HG02678 (cell line): ENCODE data around the gene PLXNA4.
"Not testable (repeated sequence)": the region's sequence is repeated elsewhere in the genome, so short reads cannot be mapped to it uniquely, and the experiment has no call there.

Source experiments
- ATAC-seq: cut with Tn5 transposase; IDR thresholded peaks from one replicate; pipeline ENCODE4 v1.9.1; 2021; ENCODE audit warnings: mild to moderate bottlenecking, moderate library complexity; ENCODE audit not compliant: unreplicated experiment

Gene PLXNA4

GRCh38 chr7:132397070-132397469, 179.2 kb downstream of the PLXNA4 start:
- ATAC-seq = no peak

- no peak for ATAC-seq
Observed at GRCh38 chr7:132395361-132395760, 180.9 kb downstream of the PLXNA4 start.

GRCh38 chr7:132394283-132395198, 181.7 kb downstream of the PLXNA4 start:
- ATAC-seq = no peak

GRCh38 chr7:132393789-132394261, 182.4 kb downstream of the PLXNA4 start:
- ATAC-seq = no peak

GRCh38 chr7:132392713-132393112, 183.6 kb downstream of the PLXNA4 start:
- no peak for ATAC-seq

GRCh38 chr7:132390705-132391104, 185.6 kb downstream of the PLXNA4 start:
- ATAC-seq = no peak

GRCh38 chr7:132390049-132390448, 186.2 kb downstream of the PLXNA4 start:
- ATAC-seq = not testable (repeated sequence)

GRCh38 chr7:132388688-132389087, 187.6 kb downstream of the PLXNA4 start:
- ATAC-seq = no peak

GRCh38 chr7:132387596-132387995, 188.7 kb downstream of the PLXNA4 start:
- ATAC-seq = no peak

- no peak for ATAC-seq
Observed at GRCh38 chr7:132386201-132386681, 190.0 kb downstream of the PLXNA4 start.

GRCh38 chr7:132383962-132384361, 192.3 kb downstream of the PLXNA4 start:
- no peak for ATAC-seq

GRCh38 chr7:132381742-132382472, 194.4 kb downstream of the PLXNA4 start:
- ATAC-seq = no peak

GRCh38 chr7:132380059-132380458, 196.2 kb downstream of the PLXNA4 start:
- no peak for ATAC-seq

- no peak for ATAC-seq
Observed at GRCh38 chr7:132379292-132379691, 197.0 kb downstream of the PLXNA4 start.

GRCh38 chr7:132377703-132378584, 198.3 kb downstream of the PLXNA4 start:
- no peak for ATAC-seq

- ATAC-seq = no peak
Observed at GRCh38 chr7:132377015-132377414, 199.3 kb downstream of the PLXNA4 start.

GRCh38 chr7:132376361-132377013, 199.8 kb downstream of the PLXNA4 start:
- ATAC-seq = no peak

GRCh38 chr7:132373879-132374278, 202.4 kb downstream of the PLXNA4 start:
- no peak for ATAC-seq

GRCh38 chr7:132373041-132373440, 203.2 kb downstream of the PLXNA4 start:
- no peak for ATAC-seq

GRCh38 chr7:132371948-132372347, 204.3 kb downstream of the PLXNA4 start:
- no peak for ATAC-seq
